ENCODE measurements around the gene VPS18.

VPS18 gene

GRCh38 chr15:40921949-40922607, 27.8 kb downstream of the VPS18 start:
- DNase-seq (ENCODE audit: low read depth in 2 of 2), result no peak

- no peak for DNase-seq (ENCODE audit: low read depth in 2 of 2)
Observed at GRCh38 chr15:40922608-40923005, 28.4 kb downstream of the VPS18 start.

GRCh38 chr15:40923551-40923950, 29.3 kb downstream of the VPS18 start:
- no peak for DNase-seq (ENCODE audit: low read depth in 2 of 2)

- no peak for DNase-seq (ENCODE audit: low read depth in 2 of 2)
Observed at GRCh38 chr15:40925495-40925862, 31.2 kb downstream of the VPS18 start.

GRCh38 chr15:40925863-40926658, 31.8 kb downstream of the VPS18 start:
- no peak for DNase-seq (ENCODE audit: low read depth in 2 of 2)

GRCh38 chr15:40926659-40927494, 32.6 kb downstream of the VPS18 start:
- no peak for DNase-seq (ENCODE audit: low read depth in 2 of 2)

GRCh38 chr15:40927495-40927872, 33.2 kb downstream of the VPS18 start:
- DNase-seq (ENCODE audit: low read depth in 2 of 2), result no peak

GRCh38 chr15:40927873-40928806, 33.9 kb downstream of the VPS18 start:
- no peak for DNase-seq (ENCODE audit: low read depth in 2 of 2)

GRCh38 chr15:40928821-40929659, 34.8 kb downstream of the VPS18 start, which contains the start of gene DLL4:
TSS of gene DLL4 (plus strand) at chr15:40929340. CDS start at chr15:40929669, 329 bp downstream.
- DNase-seq (ENCODE audit: low read depth in 2 of 2), result no peak

- no peak for DNase-seq (ENCODE audit: low read depth in 2 of 2)
Observed at GRCh38 chr15:40929660-40930429, 35.6 kb downstream of the VPS18 start.

- DNase-seq (ENCODE audit: low read depth in 2 of 2), result peak in 1 of 2 donors; percentile 37
Observed at GRCh38 chr15:40930430-40931299, 36.4 kb downstream of the VPS18 start.

- no peak for DNase-seq (ENCODE audit: low read depth in 2 of 2)
Observed at GRCh38 chr15:40931300-40932142, 37.3 kb downstream of the VPS18 start.

- DNase-seq (ENCODE audit: low read depth in 2 of 2), result no peak
Observed at GRCh38 chr15:40932156-40932555, 37.9 kb downstream of the VPS18 start.

- no peak for DNase-seq (ENCODE audit: low read depth in 2 of 2)
Observed at GRCh38 chr15:40932649-40933516, 38.6 kb downstream of the VPS18 start.

- no peak for DNase-seq (ENCODE audit: low read depth in 2 of 2)
Observed at GRCh38 chr15:40933517-40933902, 39.3 kb downstream of the VPS18 start.

- DNase-seq (ENCODE audit: low read depth in 2 of 2), result no peak
Observed at GRCh38 chr15:40934457-40934856, 40.2 kb downstream of the VPS18 start.

- no peak for DNase-seq (ENCODE audit: low read depth in 2 of 2)
Observed at GRCh38 chr15:40936234-40936708, 42.0 kb downstream of the VPS18 start.

All from stimulated activated CD8-positive, alpha-beta memory T cell treated with anti-CD3 and anti-CD28 coated beads, Interleukin-7, amount 100 ng/mL, for 4 hours (primary cell).